Cardiac muscle cell (in vitro differentiated cells and primary cell): Measurements from ENCODE around the gene PTPRD. TPM values are rescaled to one million over a fixed set of nuclear protein-coding genes. Genes with fewer than 3 reads are reported as not detected.

ENCODE experiments used
- DNase-seq, 2 donors: peaks; one replicate each; pipeline versions ENCODE4 v3.0.0 to v3.0.0-alpha.2; 2010 to 2017; ENCODE audit warnings: low read depth in 1 of 2, low spot score in 1 of 2
- H3K27ac ChIP-seq: fragments of 200-600 bp; sonication (generic); 2 replicates; pipeline ENCODE4 v1.5.1; 2016
- H3K27me3 ChIP-seq: fragments of 200-600 bp; sonication (generic); 2 replicates; pipeline ENCODE4 v1.6.0; 2016; ENCODE audit warnings: control low read depth
- H3K36me3 ChIP-seq: fragments of 200-600 bp; sonication (generic); 2 replicates; pipeline ENCODE4 v1.5.1; 2016; ENCODE audit warnings: control low read depth
- H3K4me1 ChIP-seq: fragments of 200-600 bp; sonication (generic); 2 replicates; pipeline ENCODE4 v1.8.1; 2017; ENCODE audit warnings: low read depth, mild to moderate bottlenecking, mixed run types
- H3K4me3 ChIP-seq: fragments of 200-600 bp; sonication (generic); 2 replicates; pipeline ENCODE4 v1.5.1; 2016; ENCODE audit warnings: mild to moderate bottlenecking
- H3K9me3 ChIP-seq: fragments of 200-600 bp; sonication (generic); 2 replicates; pipeline ENCODE4 v1.5.1; 2017; ENCODE audit warnings: low read depth, mild to moderate bottlenecking, control low read depth
- polyA plus RNA-seq: library from polyadenylated mRNA; unstranded; fragments of >200 nt; fragmentation: Nextera tagmentation; extraction: Ambion mirVana; gene quantifications from 2 replicates; pipeline ENCODE4 v1.2.1, GENCODE V29; 2016
- total RNA-seq: library from RNA; depleted of rRNA; stranded (reverse); fragments of >200 nt; gene quantifications from 2 replicates; pipeline ENCODE4 v1.2.3, GENCODE V29; 2016
- TF ChIP-seq, protein P1 (sequence below): IDR thresholded peaks from 2 replicates; pipeline ENCODE4 v1.5.1; 2012; ENCODE audit warnings: low read depth, mild to moderate bottlenecking, low read length

PTPRD gene
- total and polyA plus RNA-seq, 2 experiments from 2014 or later, result 37.0 to 287 TPM

DNA sequence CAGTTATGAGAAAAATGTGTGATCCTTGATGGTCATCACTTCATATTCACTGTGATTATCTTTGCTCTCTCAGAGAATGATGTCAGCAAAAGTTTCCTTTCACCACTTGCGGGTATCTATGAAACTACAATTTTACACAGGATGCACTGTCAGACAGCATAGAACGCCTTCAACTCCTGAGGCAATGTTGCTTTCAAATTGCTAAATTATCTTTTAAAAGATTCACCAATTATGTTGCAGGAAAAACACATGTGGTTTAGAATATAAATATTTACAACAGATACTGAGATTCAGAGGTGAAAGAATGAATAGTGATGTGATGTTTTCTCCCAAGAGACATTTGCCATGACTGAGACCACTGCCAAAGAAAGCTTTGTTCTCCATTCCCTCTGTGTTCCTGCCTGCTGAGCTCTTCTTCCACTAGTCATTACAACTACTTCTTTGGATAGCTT, 1933.4 kb downstream of the PTPRD start:
- Histone ChIP-seq H3K4me3 (no peak overlapping the region), H3K9me3 (no peaks in the 10 kb centered on the region), H3K4me1 (peaks cover 60% of the 10 kb centered on the region), H3K36me3 (no peaks in the 10 kb centered on the region), H3K27me3 (no peaks in the 10 kb centered on the region), H3K27ac (peak overlapping the region; percentile 82)
- DNase-seq, result peak in 1 of 2 donors; percentile 24
- TF ChIP-seq, protein P1, sequence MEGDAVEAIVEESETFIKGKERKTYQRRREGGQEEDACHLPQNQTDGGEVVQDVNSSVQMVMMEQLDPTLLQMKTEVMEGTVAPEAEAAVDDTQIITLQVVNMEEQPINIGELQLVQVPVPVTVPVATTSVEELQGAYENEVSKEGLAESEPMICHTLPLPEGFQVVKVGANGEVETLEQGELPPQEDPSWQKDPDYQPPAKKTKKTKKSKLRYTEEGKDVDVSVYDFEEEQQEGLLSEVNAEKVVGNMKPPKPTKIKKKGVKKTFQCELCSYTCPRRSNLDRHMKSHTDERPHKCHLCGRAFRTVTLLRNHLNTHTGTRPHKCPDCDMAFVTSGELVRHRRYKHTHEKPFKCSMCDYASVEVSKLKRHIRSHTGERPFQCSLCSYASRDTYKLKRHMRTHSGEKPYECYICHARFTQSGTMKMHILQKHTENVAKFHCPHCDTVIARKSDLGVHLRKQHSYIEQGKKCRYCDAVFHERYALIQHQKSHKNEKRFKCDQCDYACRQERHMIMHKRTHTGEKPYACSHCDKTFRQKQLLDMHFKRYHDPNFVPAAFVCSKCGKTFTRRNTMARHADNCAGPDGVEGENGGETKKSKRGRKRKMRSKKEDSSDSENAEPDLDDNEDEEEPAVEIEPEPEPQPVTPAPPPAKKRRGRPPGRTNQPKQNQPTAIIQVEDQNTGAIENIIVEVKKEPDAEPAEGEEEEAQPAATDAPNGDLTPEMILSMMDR, result no peak

DNA sequence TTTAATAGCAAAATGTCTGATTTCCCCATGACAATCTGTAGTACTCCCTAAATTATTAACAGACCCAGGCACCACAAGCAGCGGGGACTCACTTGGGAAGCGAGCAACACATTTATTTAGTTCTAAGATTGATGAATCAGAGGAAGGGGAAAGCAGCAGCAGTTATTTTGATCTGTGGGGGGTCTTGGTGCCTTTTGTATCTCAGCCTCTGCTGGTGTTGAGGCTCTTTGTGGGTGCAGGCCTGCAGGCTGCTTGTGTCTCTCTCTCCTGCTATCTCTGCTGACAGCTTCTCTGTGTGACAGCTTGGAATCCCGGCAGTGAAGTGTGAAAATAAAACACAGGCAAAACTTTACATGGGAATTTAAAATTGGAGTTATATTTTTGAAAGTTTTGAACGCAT, 1935.1 kb downstream of the PTPRD start:
- TF ChIP-seq, protein P1, result no peak
- Histone ChIP-seq H3K36me3 (no peaks in the 10 kb centered on the region), H3K27ac (peak overlapping the region; percentile 82), H3K9me3 (no peaks in the 10 kb centered on the region), H3K4me3 (no peak overlapping the region), H3K27me3 (no peaks in the 10 kb centered on the region), H3K4me1 (peaks cover 76% of the 10 kb centered on the region)
- peak in 1 of 2 donors; percentile 35 for DNase-seq

DNA sequence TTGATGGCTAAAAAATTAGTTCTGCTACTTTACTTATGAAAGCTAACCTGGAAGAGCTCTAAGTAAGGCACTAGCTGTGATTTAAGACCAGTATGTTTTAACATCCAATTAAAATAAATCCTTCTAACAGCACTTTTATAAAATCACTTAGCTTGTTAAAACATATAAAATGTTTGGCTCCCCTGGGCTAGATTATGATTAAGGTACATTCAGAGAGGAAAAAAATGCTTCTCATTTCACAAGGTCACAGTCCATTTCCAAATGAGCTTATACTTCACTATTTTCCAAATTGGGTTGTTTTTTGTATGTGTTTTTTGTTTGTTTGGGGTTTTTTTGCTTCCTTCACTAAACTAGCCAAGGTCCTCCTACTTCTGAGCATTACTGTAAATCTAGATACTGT, 1938.3 kb downstream of the PTPRD start:
- Histone ChIP-seq H3K27ac (peak overlapping the region; percentile 67), H3K9me3 (no peaks in the 10 kb centered on the region), H3K36me3 (no peaks in the 10 kb centered on the region), H3K4me1 (peaks cover 57% of the 10 kb centered on the region), H3K4me3 (no peak overlapping the region), H3K27me3 (no peaks in the 10 kb centered on the region)
- TF ChIP-seq, protein P1, result no peak
- DNase-seq, result no peak

DNA sequence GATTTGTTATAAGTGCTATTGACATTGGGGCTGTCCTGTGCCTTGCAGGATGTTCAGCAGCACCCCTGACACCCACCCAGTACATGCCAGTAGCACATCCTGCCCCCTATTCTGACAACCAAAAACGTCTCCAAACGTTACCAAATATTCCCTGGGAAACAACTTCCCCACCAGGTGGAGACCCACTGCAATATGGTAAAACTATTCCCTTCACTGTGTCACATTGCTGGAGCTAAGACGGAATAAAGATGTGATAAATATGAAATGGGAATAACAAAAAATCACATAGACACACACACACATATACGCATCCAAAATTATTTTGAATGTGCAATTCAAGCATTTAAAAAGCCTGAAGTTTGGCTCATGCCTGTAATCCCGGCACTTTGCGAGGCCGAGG, 1939.0 kb downstream of the PTPRD start:
- Histone ChIP-seq H3K9me3 (no peaks in the 10 kb centered on the region), H3K36me3 (no peaks in the 10 kb centered on the region), H3K27ac (no peak overlapping the region), H3K27me3 (no peaks in the 10 kb centered on the region), H3K4me1 (peaks cover 50% of the 10 kb centered on the region), H3K4me3 (no peak overlapping the region)
- TF ChIP-seq, protein P1, result no peak
- DNase-seq, result no peak

DNA sequence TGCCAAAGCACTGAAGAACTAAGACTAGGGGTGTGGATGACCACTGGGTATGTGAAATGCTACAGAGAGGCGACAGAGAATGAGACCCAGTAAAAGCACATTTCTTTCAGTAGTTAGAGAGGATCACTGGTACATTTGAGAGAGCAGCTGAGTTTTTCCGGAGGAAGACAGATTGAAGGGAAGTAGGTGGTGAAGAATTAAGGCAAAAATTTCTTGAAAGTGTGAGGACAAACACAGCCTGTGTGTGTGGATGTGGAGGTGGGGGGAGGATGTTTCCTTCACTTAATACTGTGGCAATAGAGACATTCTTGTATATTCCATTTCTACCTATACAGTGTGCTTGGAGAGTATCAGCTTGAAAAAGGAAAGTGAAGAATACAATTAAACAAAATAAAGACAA, 1942.1 kb downstream of the PTPRD start:
- Histone ChIP-seq H3K36me3 (no peaks in the 10 kb centered on the region), H3K9me3 (no peaks in the 10 kb centered on the region), H3K27ac (no peak overlapping the region), H3K4me3 (no peak overlapping the region), H3K27me3 (no peaks in the 10 kb centered on the region), H3K4me1 (peaks cover 39% of the 10 kb centered on the region)
- no peak for DNase-seq
- TF ChIP-seq, protein P1, result no peak

DNA sequence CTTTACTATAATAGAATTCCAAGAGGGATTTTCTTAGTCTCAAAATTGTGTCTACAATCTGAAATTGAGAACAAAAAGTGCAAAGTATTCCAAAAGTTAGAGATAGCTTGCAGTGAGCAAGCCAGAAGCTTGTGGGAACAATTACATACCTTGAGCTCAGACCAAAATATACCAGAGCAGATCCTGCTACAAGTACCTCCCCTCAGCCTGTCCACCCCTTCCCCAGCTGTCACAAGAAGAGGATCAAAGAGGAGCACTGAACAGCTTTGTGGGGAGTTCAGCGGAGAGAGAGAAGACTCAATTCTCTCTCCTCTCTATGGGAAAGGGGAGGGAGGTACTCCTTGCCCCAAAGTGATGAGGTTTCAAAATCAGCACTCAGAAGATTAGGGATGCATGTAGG, 1944.1 kb downstream of the PTPRD start:
- H3K4me1 ChIP-seq, result peaks cover 23% of the 10 kb centered on the region
- TF ChIP-seq, protein P1, result no peak
- no peaks in the 10 kb centered on the region for H3K9me3 ChIP-seq
- H3K27me3 ChIP-seq, result no peaks in the 10 kb centered on the region
- no peak overlapping the region for H3K4me3 ChIP-seq
- no peaks in the 10 kb centered on the region for H3K36me3 ChIP-seq
- DNase-seq, result peak in 1 of 2 donors; percentile 30
- H3K27ac ChIP-seq, result peak overlapping the region; percentile 44
